ENCODE measurements around the gene SYNDIG1L. TPM values are rescaled to one million over a fixed set of nuclear protein-coding genes. Genes with fewer than 3 reads are reported as not detected.

The SYNDIG1L gene
- total RNA-seq (2013; cell fraction: nucleolus; rRNA removed), result not detected in 2 replicates
- not detected in 2 replicates for total RNA-seq (2014; rRNA removed)
- total RNA-seq (2014; rRNA removed; fragmentation: Illumina TruSeq; extraction: Trizol), result not detected in 2 replicates
- total RNA-seq (2021), result not detected in 2 replicates
- polyA plus RNA-seq (2011; ENCODE audit: low read depth), result not detected
- polyA plus RNA-seq (2011; rRNA removed), result 0.03 TPM in 1 of 2 replicates, not detected in the other
- polyA plus RNA-seq (2011; cell fraction: cytosol; rRNA removed), result not detected in 2 replicates
- 0.04 TPM in 1 of 2 replicates, not detected in the other for polyA plus RNA-seq (2011; cell fraction: nucleus; rRNA removed)
- polyA plus RNA-seq (2012), result not detected in 2 replicates
- not detected in 2 replicates for polyA plus RNA-seq (2014; fragmentation: Illumina TruSeq; extraction: Trizol)
- polyA plus RNA-seq (2014; fragmentation: Nextera tagmentation; extraction: Ambion mirVana), result not detected
- polyA plus RNA-seq (2014; rRNA removed), result 0.04 TPM in 1 of 2 replicates, not detected in the other
- polyA plus RNA-seq (2016; fragmentation: Nextera tagmentation; extraction: Ambion mirVana), result not detected
- polyA minus RNA-seq (2011; rRNA and poly(A)+ RNA removed), result not detected in 2 replicates
- polyA minus RNA-seq (2011; cell fraction: cytosol; rRNA and poly(A)+ RNA removed), result not detected in 2 replicates
- polyA minus RNA-seq (2011; cell fraction: nucleus; rRNA and poly(A)+ RNA removed), result not detected in 2 replicates
- percentile 21 among the genes with signal in this experiment for Bru-seq, nascent RNA
- percentile 19 among the genes with signal in this experiment for BruChase-seq, experiment 1, labeled RNA remaining after a 6-hour chase
- BruChase-seq, experiment 2, labeled RNA remaining after a 2-hour chase, result percentile 26 among the genes with signal in this experiment
- long read RNA-seq, experiment 1, result 0 reads
- long read RNA-seq, experiment 2, result 0 reads

DNA sequence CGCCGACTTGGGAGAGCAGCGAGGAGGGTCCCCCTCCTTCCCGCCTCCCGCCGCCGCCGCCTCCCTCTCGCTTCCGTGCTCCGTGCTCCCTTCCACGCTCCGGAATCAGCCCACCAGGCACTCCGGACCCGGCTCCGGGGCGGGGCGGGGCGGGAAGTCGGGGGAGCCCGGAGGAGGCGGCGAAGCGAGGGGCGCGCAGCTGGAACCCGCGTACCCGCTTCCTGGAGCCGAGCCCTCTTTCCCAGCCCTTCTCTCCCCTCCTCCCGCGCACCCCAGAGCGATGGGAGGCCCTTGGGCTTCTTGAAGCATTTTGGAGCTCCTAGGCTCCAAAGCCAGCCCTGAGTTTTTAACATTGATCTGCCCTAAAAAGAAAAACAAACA is at the start of gene SYNDIG1L:
Gene SYNDIG1L (minus strand): TSS at position 9 of the 381 bp plus-strand sequence. CDS start 16,466 bp downstream, outside the sequence.
- in situ Hi-C loops (cut with MboI), result no loop called here
- CTCF ChIA-PET, result no interaction called here
- Histone ChIP-seq H3K9me3 (replicated peaks; ENCODE audit: control insufficient read depth, insufficient read depth, low read length) (no peaks in the 10 kb centered on the region), H3K4me3 (no peak within 1 kb of the TSS), H4K20me1 (ENCODE audit: control insufficient read depth, insufficient read depth) (no peaks in the 10 kb centered on the region; the same call in 1 of the 2 replicates), H3K4me2 (ENCODE audit: control insufficient read depth, insufficient read depth) (no peak within 1 kb of the TSS), H3K4me1 (ENCODE audit: control insufficient read depth, insufficient read depth, low read length) (no peaks in the 10 kb centered on the region), H3K27me3 (replicated peaks in 1 of 2; ENCODE audit: control insufficient read depth in 2 of 2, insufficient read depth in 2 of 2, low read length in 1 of 2) (peaks cover 0 to 6% of the 10 kb centered on the region in 2 experiments; a peak in 2 of 4 replicates), H2AFZ (ENCODE audit: control insufficient read depth, low read depth, low read length) (no peak within 1 kb of the TSS), H3K36me3 (ENCODE audit: control insufficient read depth in 2 of 2, insufficient read depth in 2 of 2, low read length in 1 of 2) (no peaks in the 10 kb centered on the region), H3K79me2 (ENCODE audit: control insufficient read depth, insufficient read depth, low read length) (no peaks in the 10 kb centered on the region), H3K9ac (ENCODE audit: control insufficient read depth, insufficient read depth, low read length) (no peak within 1 kb of the TSS), H3K27ac (ENCODE audit: control insufficient read depth, insufficient read depth) (no peak within 1 kb of the TSS)
- no peak for DNase-seq (ENCODE audit: low read depth, low spot score)
- FAIRE-seq, result no peak
- WGBS (ENCODE audit: insufficient coverage, insufficient replicate concordance, low lambda C conversion rate, missing lambda C conversion rate), result 78% methylated on average over 7 of the region's 33 CpGs
- no peak for ATAC-seq
- POLR2A ChIA-PET, result no interaction called here
- intact Hi-C loops (cut with micrococcal nuclease; ENCODE audit: unreplicated experiment), result no loop called here
- BruUV-seq (replicated peaks), result no TSS peak
- SMC1A ChIA-PET (ENCODE audit: uncharacterized antibody, unreplicated experiment), result interaction anchor here (0.6 kb wide), 1 partner anchor 155 kb away, joined by 3 read pairs; no protein-coding TSS in a partner anchor
- RAD21 ChIA-PET (ENCODE audit: unreplicated experiment), result no interaction called here
- TF ChIP-seq CBFB (IDR thresholded peaks at IDR 0.05; ENCODE audit: low read depth) (no peak), CHD2 (IDR thresholded peaks at IDR 0.05; ENCODE audit: borderline replicate concordance, low read depth, low read length) (no peak), PAX5 (IDR thresholded peaks at IDR 0.05; ENCODE audit: borderline replicate concordance, low read depth, low read length) (no peak), CEBPB (IDR thresholded peaks at IDR 0.05; ENCODE audit: borderline replicate concordance in 1 of 2, low read depth in 2 of 2, low read length in 2 of 2) (no peak), TARDBP (IDR thresholded peaks at IDR 0.05; ENCODE audit: borderline replicate concordance) (no peak), ZNF24 (IDR thresholded peaks at IDR 0.05) (no peak), EED (IDR thresholded peaks at IDR 0.05; ENCODE audit: low read depth) (no peak), HDAC6 (IDR thresholded peaks at IDR 0.05; ENCODE audit: unreplicated experiment) (no peak), ZBED1 (IDR thresholded peaks at IDR 0.05; ENCODE audit: borderline replicate concordance) (no peak)
- TF ChIP-seq, protein P1, sequence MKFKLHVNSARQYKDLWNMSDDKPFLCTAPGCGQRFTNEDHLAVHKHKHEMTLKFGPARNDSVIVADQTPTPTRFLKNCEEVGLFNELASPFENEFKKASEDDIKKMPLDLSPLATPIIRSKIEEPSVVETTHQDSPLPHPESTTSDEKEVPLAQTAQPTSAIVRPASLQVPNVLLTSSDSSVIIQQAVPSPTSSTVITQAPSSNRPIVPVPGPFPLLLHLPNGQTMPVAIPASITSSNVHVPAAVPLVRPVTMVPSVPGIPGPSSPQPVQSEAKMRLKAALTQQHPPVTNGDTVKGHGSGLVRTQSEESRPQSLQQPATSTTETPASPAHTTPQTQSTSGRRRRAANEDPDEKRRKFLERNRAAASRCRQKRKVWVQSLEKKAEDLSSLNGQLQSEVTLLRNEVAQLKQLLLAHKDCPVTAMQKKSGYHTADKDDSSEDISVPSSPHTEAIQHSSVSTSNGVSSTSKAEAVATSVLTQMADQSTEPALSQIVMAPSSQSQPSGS (IDR thresholded peaks at IDR 0.05; ENCODE audit: low read length), result no peak
- TF ChIP-seq, protein P2, sequence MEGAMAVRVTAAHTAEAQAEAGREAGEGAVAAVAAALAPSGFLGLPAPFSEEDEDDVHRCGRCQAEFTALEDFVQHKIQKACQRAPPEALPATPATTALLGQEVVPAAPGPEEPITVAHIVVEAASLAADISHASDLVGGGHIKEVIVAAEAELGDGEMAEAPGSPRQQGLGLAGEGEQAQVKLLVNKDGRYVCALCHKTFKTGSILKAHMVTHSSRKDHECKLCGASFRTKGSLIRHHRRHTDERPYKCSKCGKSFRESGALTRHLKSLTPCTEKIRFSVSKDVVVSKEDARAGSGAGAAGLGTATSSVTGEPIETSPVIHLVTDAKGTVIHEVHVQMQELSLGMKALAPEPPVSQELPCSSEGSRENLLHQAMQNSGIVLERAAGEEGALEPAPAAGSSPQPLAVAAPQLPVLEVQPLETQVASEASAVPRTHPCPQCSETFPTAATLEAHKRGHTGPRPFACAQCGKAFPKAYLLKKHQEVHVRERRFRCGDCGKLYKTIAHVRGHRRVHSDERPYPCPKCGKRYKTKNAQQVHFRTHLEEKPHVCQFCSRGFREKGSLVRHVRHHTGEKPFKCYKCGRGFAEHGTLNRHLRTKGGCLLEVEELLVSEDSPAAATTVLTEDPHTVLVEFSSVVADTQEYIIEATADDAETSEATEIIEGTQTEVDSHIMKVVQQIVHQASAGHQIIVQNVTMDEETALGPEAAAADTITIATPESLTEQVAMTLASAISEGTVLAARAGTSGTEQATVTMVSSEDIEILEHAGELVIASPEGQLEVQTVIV (IDR thresholded peaks at IDR 0.05; ENCODE audit: borderline replicate concordance, partially characterized antibody), result no peak
- TF ChIP-seq, protein P3, sequence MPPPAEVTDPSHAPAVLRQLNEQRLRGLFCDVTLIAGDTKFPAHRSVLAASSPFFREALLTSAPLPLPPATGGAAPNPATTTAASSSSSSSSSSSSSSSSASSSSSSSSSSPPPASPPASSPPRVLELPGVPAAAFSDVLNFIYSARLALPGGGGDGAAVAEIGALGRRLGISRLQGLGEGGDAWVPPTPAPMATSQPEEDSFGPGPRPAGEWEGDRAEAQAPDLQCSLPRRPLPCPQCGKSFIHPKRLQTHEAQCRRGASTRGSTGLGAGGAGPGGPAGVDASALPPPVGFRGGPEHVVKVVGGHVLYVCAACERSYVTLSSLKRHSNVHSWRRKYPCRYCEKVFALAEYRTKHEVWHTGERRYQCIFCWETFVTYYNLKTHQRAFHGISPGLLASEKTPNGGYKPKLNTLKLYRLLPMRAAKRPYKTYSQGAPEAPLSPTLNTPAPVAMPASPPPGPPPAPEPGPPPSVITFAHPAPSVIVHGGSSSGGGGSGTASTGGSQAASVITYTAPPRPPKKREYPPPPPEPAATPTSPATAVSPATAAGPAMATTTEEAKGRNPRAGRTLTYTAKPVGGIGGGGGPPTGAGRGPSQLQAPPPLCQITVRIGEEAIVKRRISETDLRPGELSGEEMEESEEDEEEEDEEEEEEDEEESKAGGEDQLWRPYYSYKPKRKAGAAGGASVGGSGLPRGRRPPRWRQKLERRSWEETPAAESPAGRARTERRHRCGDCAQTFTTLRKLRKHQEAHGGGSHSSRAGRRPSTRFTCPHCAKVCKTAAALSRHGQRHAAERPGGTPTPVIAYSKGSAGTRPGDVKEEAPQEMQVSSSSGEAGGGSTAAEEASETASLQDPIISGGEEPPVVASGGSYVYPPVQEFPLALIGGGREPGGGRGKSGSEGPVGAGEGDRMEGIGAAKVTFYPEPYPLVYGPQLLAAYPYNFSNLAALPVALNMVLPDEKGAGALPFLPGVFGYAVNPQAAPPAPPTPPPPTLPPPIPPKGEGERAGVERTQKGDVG (CRISPR knock-in tag; IDR thresholded peaks at IDR 0.05), result no peak

All from GM12878 (cell line).